ENCODE data around the gene CELSR1. TPM values are rescaled to one million over a fixed set of nuclear protein-coding genes. Genes with fewer than 3 reads are reported as not detected.

CELSR1 gene
- total and polyA plus RNA-seq, 7 donors, result 0.09 to 0.39 (median 0.18) TPM

- no peak for DNase-seq
These were observed 159.6 kb downstream of the CELSR1 start for GRCh38 chr22:46377525-46378425.

GRCh38 chr22:46376908-46377524 lies 160.4 kb downstream of the CELSR1 start:
- TF ChIP-seq, protein P1, sequence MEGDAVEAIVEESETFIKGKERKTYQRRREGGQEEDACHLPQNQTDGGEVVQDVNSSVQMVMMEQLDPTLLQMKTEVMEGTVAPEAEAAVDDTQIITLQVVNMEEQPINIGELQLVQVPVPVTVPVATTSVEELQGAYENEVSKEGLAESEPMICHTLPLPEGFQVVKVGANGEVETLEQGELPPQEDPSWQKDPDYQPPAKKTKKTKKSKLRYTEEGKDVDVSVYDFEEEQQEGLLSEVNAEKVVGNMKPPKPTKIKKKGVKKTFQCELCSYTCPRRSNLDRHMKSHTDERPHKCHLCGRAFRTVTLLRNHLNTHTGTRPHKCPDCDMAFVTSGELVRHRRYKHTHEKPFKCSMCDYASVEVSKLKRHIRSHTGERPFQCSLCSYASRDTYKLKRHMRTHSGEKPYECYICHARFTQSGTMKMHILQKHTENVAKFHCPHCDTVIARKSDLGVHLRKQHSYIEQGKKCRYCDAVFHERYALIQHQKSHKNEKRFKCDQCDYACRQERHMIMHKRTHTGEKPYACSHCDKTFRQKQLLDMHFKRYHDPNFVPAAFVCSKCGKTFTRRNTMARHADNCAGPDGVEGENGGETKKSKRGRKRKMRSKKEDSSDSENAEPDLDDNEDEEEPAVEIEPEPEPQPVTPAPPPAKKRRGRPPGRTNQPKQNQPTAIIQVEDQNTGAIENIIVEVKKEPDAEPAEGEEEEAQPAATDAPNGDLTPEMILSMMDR (IDR thresholded peaks at IDR 0.05), result no peak
- Histone ChIP-seq H3K27ac (peak overlapping the region; percentile 36), H3K36me3 (ENCODE audit: insufficient read depth in 1 of 2, low read depth in 1 of 2) (no peaks in the 10 kb centered on the region), H3K4me3 (no peak overlapping the region), H3K27me3 (ENCODE audit: insufficient read depth in 3 of 3, low read length in 2 of 3) (peaks cover 0 to 6% (median 0%) of the 10 kb centered on the region in 3 donors), H3K9me3 (no peaks in the 10 kb centered on the region), H3K4me1 (no peaks in the 10 kb centered on the region)
- ATAC-seq (peak; percentile 23 to 44 (median 34)), DNase-seq (no peak)
- 86 to 87% (median 86%) methylated on average over 19 of the region's 19 CpGs for WGBS, 3 donors
- intact Hi-C loops (cut with DNase I), result no loop called here

More at GRCh38 chr22:46377525-46378425, 159.6 kb downstream of the CELSR1 start:
- no peaks in the 10 kb centered on the region for H3K36me3 ChIP-seq (ENCODE audit: insufficient read depth in 1 of 2, low read depth in 1 of 2)
- intact Hi-C loops (cut with DNase I), result no loop called here
- no peaks in the 10 kb centered on the region for H3K9me3 ChIP-seq
- H3K27me3 ChIP-seq (ENCODE audit: insufficient read depth in 3 of 3, low read length in 2 of 3), result peaks cover 0 to 6% (median 0%) of the 10 kb centered on the region in 3 donors
- WGBS, 3 donors, result 41 to 52% (median 42%) methylated on average over 27 of the region's 27 CpGs
- peak overlapping the region; percentile 58 for H3K27ac ChIP-seq
- H3K4me1 ChIP-seq, result no peaks in the 10 kb centered on the region
- ATAC-seq, result peak; percentile 48 to 87 (median 64)
- H3K4me3 ChIP-seq, result no peak overlapping the region
- TF ChIP-seq, protein P1 (IDR thresholded peaks at IDR 0.05), result no peak

- Histone ChIP-seq H3K36me3 (ENCODE audit: insufficient read depth in 1 of 2, low read depth in 1 of 2) (no peaks in the 10 kb centered on the region), H3K27ac (no peak overlapping the region), H3K4me1 (no peaks in the 10 kb centered on the region), H3K27me3 (ENCODE audit: insufficient read depth in 3 of 3, low read length in 2 of 3) (peaks cover 0 to 6% (median 0%) of the 10 kb centered on the region in 3 donors), H3K4me3 (no peak overlapping the region), H3K9me3 (no peaks in the 10 kb centered on the region)
- intact Hi-C loops (cut with DNase I), result no loop called here
- no peak for ATAC-seq
- DNase-seq, result no peak
- WGBS, 3 donors, result 95 to 100% (median 99%) methylated on average over 3 of the region's 3 CpGs
- TF ChIP-seq, protein P1 (IDR thresholded peaks at IDR 0.05), result no peak
These were observed 161.3 kb downstream of the CELSR1 start for GRCh38 chr22:46376111-46376510.

GRCh38 chr22:46374663-46375474 lies 162.6 kb downstream of the CELSR1 start:
- DNase-seq, result no peak
- Histone ChIP-seq H3K36me3 (ENCODE audit: insufficient read depth in 1 of 2, low read depth in 1 of 2) (no peaks in the 10 kb centered on the region), H3K27ac (no peak overlapping the region), H3K4me3 (no peak overlapping the region), H3K9me3 (no peaks in the 10 kb centered on the region), H3K4me1 (no peaks in the 10 kb centered on the region), H3K27me3 (ENCODE audit: insufficient read depth in 3 of 3, low read length in 2 of 3) (peaks cover 0 to 3% (median 0%) of the 10 kb centered on the region in 3 donors)
- intact Hi-C loops (cut with DNase I), result no loop called here
- TF ChIP-seq, protein P1 (IDR thresholded peaks at IDR 0.05), result no peak
- ATAC-seq, result no peak
- 92 to 94% (median 92%) methylated on average over 33 to 38 of the region's 38 CpGs for WGBS, 3 donors
